ENCODE data around the gene FCER1G.

DNA sequence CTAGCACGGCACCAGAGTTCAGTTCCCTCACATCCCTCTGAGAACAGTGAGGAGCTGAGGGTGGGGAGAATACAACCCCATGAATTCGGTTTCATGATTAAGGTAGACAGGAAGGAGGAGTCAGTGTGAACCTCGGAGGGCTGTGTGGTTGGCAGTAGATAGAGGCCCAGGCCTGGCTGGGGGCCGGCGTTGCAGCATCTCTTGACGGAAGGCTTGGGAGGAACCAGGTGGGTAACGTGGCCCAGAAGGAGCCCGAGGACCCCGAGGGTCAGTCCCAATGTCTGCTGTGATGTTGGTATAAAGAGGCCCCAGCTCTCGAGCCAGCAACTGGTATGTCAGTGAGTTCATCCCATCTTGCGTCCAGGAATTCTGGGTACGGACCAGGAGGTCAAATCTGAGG, 43.4 kb upstream of the FCER1G start:
- TF ChIP-seq, protein P1, sequence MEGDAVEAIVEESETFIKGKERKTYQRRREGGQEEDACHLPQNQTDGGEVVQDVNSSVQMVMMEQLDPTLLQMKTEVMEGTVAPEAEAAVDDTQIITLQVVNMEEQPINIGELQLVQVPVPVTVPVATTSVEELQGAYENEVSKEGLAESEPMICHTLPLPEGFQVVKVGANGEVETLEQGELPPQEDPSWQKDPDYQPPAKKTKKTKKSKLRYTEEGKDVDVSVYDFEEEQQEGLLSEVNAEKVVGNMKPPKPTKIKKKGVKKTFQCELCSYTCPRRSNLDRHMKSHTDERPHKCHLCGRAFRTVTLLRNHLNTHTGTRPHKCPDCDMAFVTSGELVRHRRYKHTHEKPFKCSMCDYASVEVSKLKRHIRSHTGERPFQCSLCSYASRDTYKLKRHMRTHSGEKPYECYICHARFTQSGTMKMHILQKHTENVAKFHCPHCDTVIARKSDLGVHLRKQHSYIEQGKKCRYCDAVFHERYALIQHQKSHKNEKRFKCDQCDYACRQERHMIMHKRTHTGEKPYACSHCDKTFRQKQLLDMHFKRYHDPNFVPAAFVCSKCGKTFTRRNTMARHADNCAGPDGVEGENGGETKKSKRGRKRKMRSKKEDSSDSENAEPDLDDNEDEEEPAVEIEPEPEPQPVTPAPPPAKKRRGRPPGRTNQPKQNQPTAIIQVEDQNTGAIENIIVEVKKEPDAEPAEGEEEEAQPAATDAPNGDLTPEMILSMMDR (IDR thresholded peaks at IDR 0.05): no peak
- no peak for TF ChIP-seq POLR2A (IDR thresholded peaks at IDR 0.05)
